GM12878 (cell line): ENCODE measurements around the gene ITGB8. TPM values are rescaled to one million over a fixed set of nuclear protein-coding genes. Genes with fewer than 3 reads are reported as not detected.
A peak's percentile ranks its signal among the peaks of the same experiment; 100 is the strongest.

Source experiments
- ATAC-seq: fragments of 200-7000 bp; cut with Tn5 transposase; 3 replicates; pipeline ENCODE4 v1.9.1; 2020; ENCODE audit warnings: mild to moderate bottlenecking, moderate library complexity
- BruUV-seq: library from RNA; stranded (reverse); fragments of 400-500 nt; replicated peaks from 2 replicates; lab custom pipeline; 2021; lab: Mats Ljungman, UMichigan
- CTCF ChIA-PET: fragments of 300-600 bp; sonication (Branson Sonifier 250); formaldehyde crosslinking; extraction: SDS; loops from one replicate; lab custom pipeline; 2021; ENCODE audit warnings: inconsistent platforms; lab: Yijun Ruan, JAX
- POLR2A ChIA-PET: fragments of 350-600 bp; formaldehyde crosslinking; extraction: SDS; loops from one replicate; lab custom pipeline; 2021; ENCODE audit warnings: inconsistent platforms; lab: Charles Lee
- RAD21 ChIA-PET: fragments of 300-600 bp; sonication (Branson Sonifier 250); formaldehyde crosslinking; loops from one replicate; lab custom pipeline; 2023; ENCODE audit warnings: antibody characterized with exemption; ENCODE audit not compliant: unreplicated experiment; lab: Charles Lee
- SMC1A ChIA-PET: fragments of 300-600 bp; sonication (Branson Sonifier 250); formaldehyde crosslinking; loops from one replicate; lab custom pipeline; 2023; ENCODE audit not compliant: unreplicated experiment, uncharacterized antibody; lab: Charles Lee
- DNase-seq: peaks from one replicate; pipeline ENCODE4 v3.0.0-alpha.2; 2011; ENCODE audit warnings: low read depth, low spot score
- FAIRE-seq: peaks from 3 replicates; lab custom pipeline; 2011; peaks lifted over from hg19 to GRCh38; lab: Jason Lieb, UNC
- H2AFZ ChIP-seq: 2 replicates; pipeline ENCODE4 v1.6.0; 2011; ENCODE audit warnings: low read depth, low read length, control low read depth; ENCODE audit not compliant: control insufficient read depth
- H3K27ac ChIP-seq: 2 replicates; pipeline ENCODE4 v1.5.1; 2011; ENCODE audit warnings: control low read depth; ENCODE audit not compliant: control insufficient read depth, insufficient read depth
- H3K27me3 ChIP-seq, 2 experiments: replicated peaks in 1 of 2; 2 replicates each; pipeline versions ENCODE4 v1.6.0 to v1.6.1; 2011; ENCODE audit warnings: low read length in 1 of 2; ENCODE audit not compliant: control insufficient read depth in 2 of 2, insufficient read depth in 2 of 2
- H3K36me3 ChIP-seq, 2 experiments: 2 replicates each; pipeline ENCODE4 v1.5.1; 2011; ENCODE audit warnings: low read length in 1 of 2; ENCODE audit not compliant: control insufficient read depth in 2 of 2, insufficient read depth in 2 of 2
- H3K4me1 ChIP-seq: 2 replicates; pipeline ENCODE4 v1.6.1; 2011; ENCODE audit warnings: mild to moderate bottlenecking, low read length, moderate library complexity, mixed read lengths; ENCODE audit not compliant: control insufficient read depth, insufficient read depth
- H3K4me2 ChIP-seq: 2 replicates; pipeline ENCODE4 v1.6.0; 2011; ENCODE audit warnings: control low read depth; ENCODE audit not compliant: control insufficient read depth, insufficient read depth
- H3K4me3 ChIP-seq: fragments of 200-600 bp; sonication (generic); 2 replicates; pipeline ENCODE4 v1.5.1; 2016
- H3K79me2 ChIP-seq: 2 replicates; pipeline ENCODE4 v1.6.0; 2011; ENCODE audit warnings: low read length; ENCODE audit not compliant: control insufficient read depth, insufficient read depth
- H3K9ac ChIP-seq: 2 replicates; pipeline ENCODE4 v1.8.0; 2011; ENCODE audit warnings: low read length, control low read depth, mixed read lengths; ENCODE audit not compliant: control insufficient read depth, insufficient read depth
- H3K9me3 ChIP-seq: replicated peaks from 3 replicates; pipeline ENCODE4 v1.5.1; 2011; ENCODE audit warnings: mild to moderate bottlenecking, low read length; ENCODE audit not compliant: control insufficient read depth, insufficient read depth
- H4K20me1 ChIP-seq: 2 replicates; pipeline ENCODE4 v1.6.0; 2011; ENCODE audit not compliant: control insufficient read depth, insufficient read depth
- ATF7 ChIP-seq: fragments of 450-650 bp; IDR thresholded peaks from 2 replicates; pipeline ENCODE4 v1.6.1; 2016; ENCODE audit warnings: low read depth, mild to moderate bottlenecking
- BMI1 ChIP-seq: fragments of 450-650 bp; IDR thresholded peaks from 2 replicates; pipeline ENCODE4 v1.6.1; 2016; ENCODE audit warnings: mild to moderate bottlenecking, moderate library complexity, borderline replicate concordance
- RELA ChIP-seq: fragments of 450-650 bp; IDR thresholded peaks from 2 replicates; pipeline ENCODE4 v1.8.0; 2014; ENCODE audit warnings: borderline replicate concordance; ENCODE audit not compliant: partially characterized antibody
- TCF7 ChIP-seq: IDR thresholded peaks from 2 replicates; pipeline ENCODE4 v1.6.1; 2014; ENCODE audit warnings: antibody characterized with exemption, borderline replicate concordance
- ZBTB40 ChIP-seq: fragments of 450-650 bp; IDR thresholded peaks from 2 replicates; pipeline ENCODE4 v1.6.1; 2016; ENCODE audit warnings: mild to moderate bottlenecking, moderate library complexity, borderline replicate concordance
- WGBS: methylation state at CpG from one replicate; pipeline ENCODE4 v1.1.6; 2016; ENCODE audit warnings: low lambda C conversion rate; ENCODE audit not compliant: insufficient replicate concordance, insufficient coverage; ENCODE audit errors: missing lambda C conversion rate; 5-methylcytosine and 5-hydroxymethylcytosine counted together
- in situ Hi-C: fragments of 300-500 bp; cut with MboI; formaldehyde crosslinking; loops from 9 replicates; pipeline ENCODE4 v1.14.3; 2018; ENCODE audit warnings: mixed read lengths
- intact Hi-C: fragments of 100-400 bp; cut with micrococcal nuclease; formaldehyde crosslinking; loops from one replicate; pipeline ENCODE4 v1.14.2; 2022; ENCODE audit not compliant: unreplicated experiment
- polyA plus RNA-seq, 11 experiments: library from polyadenylated mRNA; depleted of rRNA in 4 of 11; unstranded in 6 of 11; stranded (reverse) in 5 of 11; fragments of >200 nt; fragmentation: Nextera tagmentation in 4 of 11; fragmentation: Illumina TruSeq in 1 of 11; extraction: Ambion mirVana in 4 of 11; extraction: Trizol in 1 of 11; gene quantifications; 1 replicate in 1 of 11; 2 replicates in 10 of 11; pipeline versions ENCODE4 v1.2.1 to v1.2.3, GENCODE V29; 2011 to 2016; ENCODE audit warnings: inconsistent platforms in 2 of 11, missing spikeins in 2 of 11, low read depth in 1 of 11
- total RNA-seq, 4 experiments: library from RNA; depleted of rRNA in 3 of 4; stranded (reverse); fragments of >200 nt in 3 of 4; fragmentation: Illumina TruSeq in 1 of 4; extraction: Trizol in 1 of 4; gene quantifications; 2 replicates each; pipeline versions ENCODE4 v1.2.1 to v1.2.3, GENCODE V29; 2013 to 2021

Gene ITGB8
- total and polyA plus RNA-seq, 10 of the 15 experiments (the other 5 are each of a cell fraction or from before 2014, with no cell fraction given), result 0.37 to 26.2 (median 1.5) TPM

DNA sequence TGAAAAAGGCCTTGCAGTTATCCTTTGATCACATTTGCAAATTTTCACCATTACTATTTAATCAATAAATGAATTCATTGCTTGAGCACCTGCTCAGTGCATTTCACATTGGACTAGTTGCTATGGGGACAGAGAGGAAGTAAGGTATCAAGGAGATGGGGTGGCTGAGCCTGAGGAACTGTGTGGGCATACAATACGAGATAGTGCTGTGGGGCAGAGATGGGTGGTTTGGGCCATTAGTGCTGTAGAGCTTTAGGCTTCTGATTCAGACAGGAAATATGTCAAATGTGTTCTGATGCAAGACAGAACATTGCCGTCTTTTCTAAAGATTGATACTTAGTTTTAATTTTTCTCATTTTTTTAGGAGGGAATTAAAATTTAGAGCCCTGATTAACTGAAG is 13.2 kb downstream of the ITGB8 start:
- in situ Hi-C loops, result no loop called here
- ChIA-PET POLR2A (interaction anchor here (1.1 kb wide), 2 partner anchors 9 to 11 kb away, joined by 3 to 5 read pairs; no protein-coding TSS in a partner anchor), CTCF (interaction anchor here (1.0 to 2.4 kb wide), 5 partner anchors 16 to 362 kb away, joined by 3 to 6 read pairs (median 4); no protein-coding TSS in a partner anchor), SMC1A (interaction anchor here (1.2 to 2.5 kb wide), 4 partner anchors 9 to 43 kb away, joined by 3 to 9 read pairs (median 6); no protein-coding TSS in a partner anchor)
- WGBS, result 15% methylated on average over 2 of the region's 2 CpGs
- H3K27ac ChIP-seq, result no peak overlapping the region
- no peaks in the 10 kb centered on the region for H3K4me1 ChIP-seq
- BruUV-seq, result no TSS peak
- H3K36me3 ChIP-seq, result no peaks in the 10 kb centered on the region
- H3K9ac ChIP-seq, result no peak overlapping the region
- H3K4me3 ChIP-seq, result no peak overlapping the region
- no peaks in the 10 kb centered on the region for H4K20me1 ChIP-seq
- H3K9me3 ChIP-seq, result no peaks in the 10 kb centered on the region; the same call in 2 of the 3 replicates
- DNase-seq, result no peak
- H3K27me3 ChIP-seq, result no peaks in the 10 kb centered on the region
- no peak overlapping the region for H3K4me2 ChIP-seq
- peak; percentile 40 for ATAC-seq
- 0 out of 2 replicates have a peak, but pooled peaks have one; percentile 37 for TF ChIP-seq BMI1
- TF ChIP-seq ATF7, result no peak
- TF ChIP-seq, all 136 proteins: peak for 1
- intact Hi-C loops, result no loop called here
- Histone ChIP-seq H3K79me2 (no peaks in the 10 kb centered on the region), H2AFZ (no peak overlapping the region)
- FAIRE-seq, result no peak
- RAD21 ChIA-PET, result no interaction called here

DNA sequence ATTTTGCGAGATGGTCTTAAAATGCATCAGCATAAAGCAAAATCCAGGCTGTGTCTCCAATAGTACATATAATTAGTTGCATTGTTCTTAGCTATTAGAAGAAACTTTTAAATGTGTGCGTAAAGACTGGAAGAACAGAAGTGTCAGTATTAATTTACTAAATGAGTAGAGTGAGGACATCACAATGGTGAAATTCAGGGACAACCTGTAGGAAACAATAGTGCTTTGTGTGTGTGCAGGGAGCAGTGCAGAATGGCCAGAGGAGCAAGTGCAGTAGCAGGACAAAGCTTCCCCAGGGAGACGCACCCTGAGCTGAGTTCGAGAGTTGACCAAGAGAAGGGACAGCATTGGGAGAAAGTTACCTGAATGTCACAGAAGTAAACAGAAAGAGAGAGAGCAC is 13.7 kb downstream of the ITGB8 start:
- in situ Hi-C loops (no loop called here), intact Hi-C loops (no loop called here)
- ChIA-PET RAD21 (interaction anchor here (1.5 kb wide), 1 partner anchor 17 kb away, joined by 4 read pairs; no protein-coding TSS in a partner anchor), SMC1A (interaction anchor here (1.2 to 2.4 kb wide), 2 partner anchors 10 to 44 kb away, joined by 3 to 9 read pairs; no protein-coding TSS in a partner anchor), CTCF (interaction anchor here (1.0 to 2.4 kb wide), 4 partner anchors 17 to 362 kb away, joined by 3 to 6 read pairs (median 4); no protein-coding TSS in a partner anchor), POLR2A (interaction anchor here (1.1 kb wide), 2 partner anchors 9 to 12 kb away, joined by 3 to 5 read pairs; no protein-coding TSS in a partner anchor)
- H3K9ac ChIP-seq, result no peak overlapping the region
- no peaks in the 10 kb centered on the region for H4K20me1 ChIP-seq
- no peak for ATAC-seq
- no peaks in the 10 kb centered on the region for H3K4me1 ChIP-seq
- no peaks in the 10 kb centered on the region; the same call in 2 of the 3 replicates for H3K9me3 ChIP-seq
- H3K27me3 ChIP-seq, result no peaks in the 10 kb centered on the region
- no peaks in the 10 kb centered on the region for H3K36me3 ChIP-seq
- H3K27ac ChIP-seq, result no peak overlapping the region
- no peaks in the 10 kb centered on the region for H3K79me2 ChIP-seq
- no peak for DNase-seq
- TF ChIP-seq RELA, result no peak
- TF ChIP-seq TCF7, result no peak
- no peak for TF ChIP-seq ZBTB40
- BruUV-seq, result TSS peak; percentile 2
- no peak overlapping the region for H2AFZ ChIP-seq
- no peak overlapping the region for H3K4me3 ChIP-seq
- no peak for FAIRE-seq
- 77% methylated on average over 4 of the region's 4 CpGs for WGBS
- H3K4me2 ChIP-seq, result no peak overlapping the region
